ENCODE measurements around the gene EPN1.
A peak's percentile ranks its signal among the peaks of the same experiment; 100 is the strongest.

Gene EPN1

DNA sequence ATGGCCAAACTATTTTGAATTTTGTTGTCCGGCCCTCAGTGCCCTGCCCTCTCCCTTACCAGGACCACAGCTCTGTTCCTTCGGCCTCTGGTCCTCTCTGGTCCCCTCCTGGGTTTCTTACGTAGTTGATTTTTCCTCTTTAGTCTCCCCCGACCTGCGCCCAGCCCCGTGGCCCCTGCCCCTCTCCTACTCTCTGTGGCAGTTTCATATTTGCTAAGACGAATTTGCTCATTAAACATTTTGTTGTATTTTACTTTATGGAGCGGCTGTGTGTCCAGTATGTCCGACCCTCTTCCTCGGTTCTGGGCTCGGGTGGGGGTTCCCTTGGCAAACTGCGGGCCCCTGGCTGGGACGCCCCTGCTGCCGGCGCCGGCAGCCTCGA, 576 bp upstream of the EPN1 start:
- peaks cover 52% of the 10 kb centered on the region for H3K36me3 ChIP-seq

DNA sequence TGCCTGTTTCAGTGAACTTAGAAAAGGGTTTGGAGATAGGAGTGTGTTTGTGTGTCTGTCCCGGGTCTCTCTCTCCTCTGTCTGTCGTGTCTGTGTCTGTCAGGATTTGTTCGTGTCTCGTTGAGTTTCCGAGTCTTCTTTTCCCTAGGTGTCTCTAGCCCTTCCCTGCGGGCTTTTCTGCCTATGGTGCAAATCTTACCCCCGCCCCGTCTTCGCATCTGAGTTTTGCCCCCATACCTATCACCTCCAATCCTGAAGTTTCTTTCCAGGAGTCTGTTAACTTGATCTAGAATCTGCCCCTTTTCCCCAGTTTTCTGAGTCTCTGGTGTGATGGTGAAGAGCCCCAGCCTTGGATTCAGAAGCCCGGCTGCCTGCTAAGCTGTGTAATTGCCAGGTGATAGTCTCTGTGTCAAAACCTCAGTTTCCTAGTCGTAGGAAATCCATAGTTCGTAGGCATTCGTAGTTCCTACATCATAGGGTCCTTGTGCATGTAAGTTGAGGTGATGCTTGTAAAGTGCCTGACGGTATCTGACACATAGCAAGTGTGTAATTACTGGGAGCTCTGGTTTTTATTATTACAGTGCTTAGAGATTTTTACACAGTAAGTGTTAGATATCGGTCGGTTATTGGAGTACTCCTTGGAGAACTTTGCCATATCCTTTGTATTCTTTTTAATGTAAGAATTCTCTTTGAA, 782 bp downstream of the EPN1 start:
- Histone ChIP-seq H3K27me3 (no peaks in the 10 kb centered on the region), H3K9me3 (no peaks in the 10 kb centered on the region), H3K27ac (peak overlapping the region; percentile 95), H3K4me1 (ENCODE audit: control insufficient read depth in 1 of 2, insufficient read depth in 1 of 2, low read depth in 1 of 2, low read length in 1 of 2) (peaks cover 35% of the 10 kb centered on the region in 2 experiments), H3K36me3 (peaks cover 52% of the 10 kb centered on the region), H3K4me3 (ENCODE audit: low read depth in 1 of 2, low read length in 1 of 2) (peak overlapping the region; percentile 78 to 81)
- TF ChIP-seq, protein P1, sequence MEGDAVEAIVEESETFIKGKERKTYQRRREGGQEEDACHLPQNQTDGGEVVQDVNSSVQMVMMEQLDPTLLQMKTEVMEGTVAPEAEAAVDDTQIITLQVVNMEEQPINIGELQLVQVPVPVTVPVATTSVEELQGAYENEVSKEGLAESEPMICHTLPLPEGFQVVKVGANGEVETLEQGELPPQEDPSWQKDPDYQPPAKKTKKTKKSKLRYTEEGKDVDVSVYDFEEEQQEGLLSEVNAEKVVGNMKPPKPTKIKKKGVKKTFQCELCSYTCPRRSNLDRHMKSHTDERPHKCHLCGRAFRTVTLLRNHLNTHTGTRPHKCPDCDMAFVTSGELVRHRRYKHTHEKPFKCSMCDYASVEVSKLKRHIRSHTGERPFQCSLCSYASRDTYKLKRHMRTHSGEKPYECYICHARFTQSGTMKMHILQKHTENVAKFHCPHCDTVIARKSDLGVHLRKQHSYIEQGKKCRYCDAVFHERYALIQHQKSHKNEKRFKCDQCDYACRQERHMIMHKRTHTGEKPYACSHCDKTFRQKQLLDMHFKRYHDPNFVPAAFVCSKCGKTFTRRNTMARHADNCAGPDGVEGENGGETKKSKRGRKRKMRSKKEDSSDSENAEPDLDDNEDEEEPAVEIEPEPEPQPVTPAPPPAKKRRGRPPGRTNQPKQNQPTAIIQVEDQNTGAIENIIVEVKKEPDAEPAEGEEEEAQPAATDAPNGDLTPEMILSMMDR (IDR thresholded peaks at IDR 0.05) = no peak

More for the DNA sequence above, 576 bp upstream of the EPN1 start:
- H3K27ac ChIP-seq = peak overlapping the region; percentile 95
- peak overlapping the region; percentile 78 to 81 for H3K4me3 ChIP-seq (ENCODE audit: low read depth in 1 of 2, low read length in 1 of 2)
- no peaks in the 10 kb centered on the region for H3K9me3 ChIP-seq
- TF ChIP-seq, protein P1 (IDR thresholded peaks at IDR 0.05) = no peak
- H3K4me1 ChIP-seq (ENCODE audit: control insufficient read depth in 1 of 2, insufficient read depth in 1 of 2, low read depth in 1 of 2, low read length in 1 of 2) = peaks cover 35% of the 10 kb centered on the region in 2 experiments
- no peaks in the 10 kb centered on the region for H3K27me3 ChIP-seq

- no peaks in the 10 kb centered on the region for H3K27me3 ChIP-seq
- H3K4me3 ChIP-seq (ENCODE audit: low read depth in 1 of 2, low read length in 1 of 2) = peak overlapping the region; percentile 78 to 81
- H3K9me3 ChIP-seq = no peaks in the 10 kb centered on the region
- no peak overlapping the region for H3K27ac ChIP-seq
- peaks cover 52% of the 10 kb centered on the region for H3K36me3 ChIP-seq
- TF ChIP-seq, protein P1 (IDR thresholded peaks at IDR 0.05) = no peak
- peaks cover 35% of the 10 kb centered on the region in 2 experiments for H3K4me1 ChIP-seq (ENCODE audit: control insufficient read depth in 1 of 2, insufficient read depth in 1 of 2, low read depth in 1 of 2, low read length in 1 of 2)
These were observed 1.4 kb downstream of the EPN1 start for GRCh38 chr19:55676383-55676782.

DNA sequence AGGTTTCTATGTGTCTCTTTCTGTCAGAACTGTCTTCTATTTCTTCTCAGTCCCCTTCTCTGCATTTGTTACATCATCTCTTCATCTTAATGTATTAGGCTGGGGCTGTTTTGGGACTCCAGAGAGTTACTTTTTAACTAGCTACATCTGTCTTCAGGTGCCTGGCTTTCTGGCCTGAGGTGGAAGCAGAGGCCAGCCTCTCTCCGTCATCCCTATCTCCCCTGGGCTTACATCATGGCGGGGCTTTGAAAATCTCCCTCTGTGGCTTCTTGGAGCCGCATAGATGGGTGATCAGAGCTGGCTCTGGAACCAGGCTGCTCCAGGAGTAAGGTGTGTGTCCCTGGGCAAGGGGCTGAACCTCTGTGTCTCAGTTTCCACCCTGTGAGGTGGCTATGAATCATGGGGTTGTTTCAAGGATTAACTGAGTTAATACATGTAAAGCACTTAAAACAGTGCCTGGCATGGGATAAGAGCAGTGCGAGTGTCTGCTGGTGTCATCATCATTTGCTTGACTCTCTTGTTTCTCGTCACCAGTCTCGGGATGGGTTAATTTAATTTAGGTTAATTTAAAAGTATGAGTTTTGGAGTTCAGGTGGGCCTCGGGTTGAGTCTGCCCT, 2.0 kb downstream of the EPN1 start:
- Histone ChIP-seq H3K36me3 (peaks cover 51% of the 10 kb centered on the region), H3K4me3 (ENCODE audit: low read depth in 1 of 2, low read length in 1 of 2) (peak overlapping the region in 1 of 2 experiments; percentile 7), H3K27me3 (no peaks in the 10 kb centered on the region), H3K27ac (no peak overlapping the region), H3K9me3 (no peaks in the 10 kb centered on the region), H3K4me1 (ENCODE audit: control insufficient read depth in 1 of 2, insufficient read depth in 1 of 2, low read depth in 1 of 2, low read length in 1 of 2) (peaks cover 35% of the 10 kb centered on the region in 2 experiments)
- TF ChIP-seq, protein P1 (IDR thresholded peaks at IDR 0.05) = no peak

DNA sequence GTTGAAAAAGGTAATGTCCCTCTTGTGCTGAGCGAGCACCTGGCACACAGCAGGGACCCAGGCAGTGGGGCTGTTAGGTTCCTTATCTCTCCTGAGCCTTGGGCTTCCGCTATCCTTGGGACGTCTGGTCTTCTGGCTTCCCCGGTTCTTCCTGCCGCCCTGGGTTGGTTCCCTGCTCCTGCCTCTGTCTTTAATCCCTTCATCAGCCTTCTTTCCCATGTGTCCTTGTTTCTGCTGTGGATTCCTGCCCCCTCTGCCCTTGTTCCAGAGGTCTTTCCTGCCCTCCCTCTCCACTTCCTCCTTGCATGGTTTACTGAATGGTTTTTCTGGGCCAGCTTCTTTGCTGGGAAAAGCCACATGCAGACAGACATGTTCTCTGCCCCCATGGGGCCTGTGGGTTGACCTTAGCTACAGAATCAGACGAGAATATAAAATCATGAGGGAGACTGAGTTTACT, 2.6 kb downstream of the EPN1 start:
- H3K36me3 ChIP-seq = peaks cover 57% of the 10 kb centered on the region
- TF ChIP-seq, protein P1 (IDR thresholded peaks at IDR 0.05) = no peak
- no peaks in the 10 kb centered on the region for H3K9me3 ChIP-seq
- no peak overlapping the region for H3K4me3 ChIP-seq (ENCODE audit: low read depth in 1 of 2, low read length in 1 of 2)
- no peaks in the 10 kb centered on the region for H3K27me3 ChIP-seq
- H3K27ac ChIP-seq = peak overlapping the region; percentile 46
- H3K4me1 ChIP-seq (ENCODE audit: control insufficient read depth in 1 of 2, insufficient read depth in 1 of 2, low read depth in 1 of 2, low read length in 1 of 2) = peaks cover 35% of the 10 kb centered on the region in 2 experiments

All from neutrophil (primary cell).